Loucy (cell line): ENCODE measurements around the gene AVL9.

Source experiments
- CTCF ChIP-seq: fragments of 200-600 bp; sonication (generic); conservative IDR thresholded peaks from 2 replicates; pipeline ENCODE4 v1.5.1; 2014; ENCODE audit warnings: mild to moderate bottlenecking, antibody characterized with exemption, low read length
- EZH2phosphoT487 ChIP-seq: fragments of 200-600 bp; IDR thresholded peaks from 2 replicates; pipeline ENCODE4 v1.6.1; 2018; ENCODE audit warnings: antibody characterized with exemption, mild to moderate bottlenecking, moderate library complexity, borderline replicate concordance

- TF ChIP-seq CTCF (no peak), EZH2phosphoT487 (no peak)
Measured at GRCh38 chr7:32542595-32542994, 47.3 kb downstream of the AVL9 start.
